H1 (cell line): ENCODE results near the gene ACAD10. TPM values are rescaled to one million over a fixed set of nuclear protein-coding genes. Genes with fewer than 3 reads are reported as not detected.

Experiments used
- CTCF ChIA-PET: fragments of 300-600 bp; sonication (Branson Sonifier 250); formaldehyde crosslinking; loops from one replicate; lab custom pipeline; 2021; ENCODE audit not compliant: partially characterized antibody; lab: Charles Lee
- POLR2A ChIA-PET: fragments of 300-600 bp; sonication (Branson Sonifier 250); formaldehyde crosslinking; loops from one replicate; lab custom pipeline; 2021; ENCODE audit warnings: inconsistent platforms; ENCODE audit not compliant: partially characterized antibody; lab: Charles Lee
- DNase-seq, 2 experiments: peaks; one replicate each; pipeline versions ENCODE4 v3.0.0 to v3.0.0-alpha.2; 2010 to 2022; ENCODE audit warnings: low spot score in 2 of 2, low read depth in 1 of 2, mixed read lengths in 1 of 2
- FAIRE-seq: peaks from 2 replicates; lab custom pipeline; 2011; peaks lifted over from hg19 to GRCh38; lab: Jason Lieb, UNC
- H2AFZ ChIP-seq: 2 replicates; pipeline ENCODE4 v1.8.1; 2012; ENCODE audit warnings: low read length, inconsistent platforms
- H2AK5ac ChIP-seq: 2 replicates; pipeline ENCODE4 v1.6.1; 2013; ENCODE audit warnings: low read depth, low read length
- H2BK120ac ChIP-seq: replicated peaks from 2 replicates; pipeline ENCODE3; 2013; ENCODE audit warnings: low read depth, low read length, inconsistent platforms
- H2BK12ac ChIP-seq: 2 replicates; pipeline ENCODE4 v1.6.1; 2013; ENCODE audit warnings: low read depth, low read length
- H2BK15ac ChIP-seq: 2 replicates; pipeline ENCODE4 v1.6.1; 2013; ENCODE audit warnings: low read length
- H2BK20ac ChIP-seq: 2 replicates; pipeline ENCODE4 v1.6.1; 2013; ENCODE audit warnings: low read length
- H2BK5ac ChIP-seq: 2 replicates; pipeline ENCODE4 v1.6.1; 2013; ENCODE audit warnings: low read depth, low read length
- H3K14ac ChIP-seq: 2 replicates; pipeline ENCODE4 v1.6.1; 2013; ENCODE audit warnings: inconsistent platforms; ENCODE audit not compliant: insufficient read length
- H3K18ac ChIP-seq: 2 replicates; pipeline ENCODE4 v1.6.1; 2013; ENCODE audit warnings: low read length; ENCODE audit errors: extremely low read depth
- H3K23ac ChIP-seq: 2 replicates; pipeline ENCODE4 v1.6.1; 2013; ENCODE audit warnings: inconsistent platforms; ENCODE audit not compliant: insufficient read length
- H3K23me2 ChIP-seq: 2 replicates; pipeline ENCODE4 v1.6.1; 2013; ENCODE audit warnings: low read depth, low read length
- H3K27ac ChIP-seq: 2 replicates; pipeline ENCODE4 v1.6.1; 2011; ENCODE audit warnings: low read depth, low read length, inconsistent platforms
- H3K27me3 ChIP-seq, 4 experiments: replicated peaks in 1 of 4; 1 replicate in 1 of 4; 2 replicates in 3 of 4; pipeline versions ENCODE4 v1.6.1 to v1.8.1; 2011 to 2013; ENCODE audit warnings: low read length in 3 of 4, mild to moderate bottlenecking in 3 of 4, inconsistent platforms in 2 of 4, mixed read lengths in 2 of 4, moderate library complexity in 1 of 4; ENCODE audit not compliant: control insufficient read depth in 3 of 4, insufficient read depth in 3 of 4; ENCODE audit errors: extremely low read depth in 1 of 4
- H3K36me3 ChIP-seq, 4 experiments: 2 replicates each; pipeline versions ENCODE4 v1.6.1 to v1.8.1; 2011 to 2013; ENCODE audit warnings: mild to moderate bottlenecking in 4 of 4, low read length in 3 of 4, moderate library complexity in 2 of 4, control low read depth in 1 of 4, inconsistent platforms in 1 of 4; ENCODE audit not compliant: insufficient read depth in 4 of 4, control insufficient read depth in 2 of 4
- H3K4ac ChIP-seq: replicated peaks from 2 replicates; pipeline ENCODE3; 2013; ENCODE audit warnings: low read length, low read depth, mixed read lengths, inconsistent platforms; ENCODE audit not compliant: insufficient read length
- H3K4me1 ChIP-seq, 4 experiments: replicated peaks in 1 of 4; 1 replicate in 1 of 4; 2 replicates in 3 of 4; pipeline versions ENCODE4 v1.6.1 to v1.8.1; 2011 to 2013; ENCODE audit warnings: low read length in 3 of 4, inconsistent platforms in 2 of 4, mixed read lengths in 1 of 4; ENCODE audit not compliant: insufficient read depth in 4 of 4, control insufficient read depth in 3 of 4
- H3K4me2 ChIP-seq, 2 experiments: 2 replicates each; pipeline versions ENCODE4 v1.6.1 to v1.8.1; 2011 to 2013; ENCODE audit warnings: low read depth in 2 of 2, low read length in 2 of 2, control low read depth in 1 of 2, inconsistent platforms in 1 of 2, mild to moderate bottlenecking in 1 of 2; ENCODE audit not compliant: insufficient read depth in 1 of 2
- H3K4me3 ChIP-seq, 4 experiments: fragments of 200-600, 300-600 bp in 1 of 4; sonication (generic), shearing (Covaris generic), sonication (Bioruptor Twin) in 1 of 4; 2 replicates each; pipeline versions ENCODE4 v1.5.1 to v1.8.1; 2011 to 2016; ENCODE audit warnings: low read length in 4 of 4, low read depth in 3 of 4, control low read depth in 2 of 4, inconsistent platforms in 2 of 4, mild to moderate bottlenecking in 2 of 4, mixed read lengths in 1 of 4, moderate library complexity in 1 of 4; ENCODE audit not compliant: insufficient read depth in 2 of 4; ENCODE audit errors: extremely low read depth in 1 of 4
- H3K56ac ChIP-seq: replicated peaks from 2 replicates; pipeline ENCODE3; 2013; ENCODE audit warnings: low read depth, mild to moderate bottlenecking, mixed read lengths, low read length, inconsistent platforms; ENCODE audit not compliant: insufficient read length
- H3K79me1 ChIP-seq: 2 replicates; pipeline ENCODE4 v1.6.1; 2013; ENCODE audit warnings: low read depth, low read length, control low read depth
- H3K79me2 ChIP-seq, 2 experiments: 2 replicates each; pipeline versions ENCODE4 v1.6.1 to v1.8.1; 2012 to 2013; ENCODE audit warnings: low read length in 2 of 2, mild to moderate bottlenecking in 2 of 2, inconsistent platforms in 1 of 2; ENCODE audit not compliant: insufficient read depth in 2 of 2, control insufficient read depth in 1 of 2
- H3K9ac ChIP-seq, 4 experiments: replicated peaks in 1 of 4; 1 replicate in 1 of 4; 2 replicates in 3 of 4; pipeline versions ENCODE4 v1.6.1 to v1.8.1; 2011 to 2013; ENCODE audit warnings: low read depth in 3 of 4, low read length in 3 of 4, control low read depth in 2 of 4, mild to moderate bottlenecking in 2 of 4, moderate library complexity in 2 of 4, inconsistent platforms in 1 of 4; ENCODE audit errors: extremely low read depth in 1 of 4
- H3K9me3 ChIP-seq, 2 experiments: 2 replicates each; pipeline versions ENCODE4 v1.6.1 to v1.8.1; 2012 to 2013; ENCODE audit warnings: mild to moderate bottlenecking in 2 of 2, moderate library complexity in 2 of 2, control low read depth in 1 of 2, inconsistent platforms in 1 of 2, low read depth in 1 of 2, low read length in 1 of 2, mixed read lengths in 1 of 2; ENCODE audit not compliant: insufficient read depth in 2 of 2
- H4K20me1 ChIP-seq, 2 experiments: replicated peaks in 1 of 2; 2 replicates each; pipeline versions ENCODE3 to v1.8.1; 2011 to 2013; ENCODE audit warnings: inconsistent platforms in 2 of 2, low read length in 2 of 2, mild to moderate bottlenecking in 1 of 2; ENCODE audit not compliant: insufficient read depth in 2 of 2, control insufficient read depth in 1 of 2
- H4K5ac ChIP-seq: 2 replicates; pipeline ENCODE4 v1.6.1; 2013; ENCODE audit warnings: low read length, low read depth, mixed read lengths, inconsistent platforms; ENCODE audit not compliant: insufficient read length
- H4K8ac ChIP-seq: 2 replicates; pipeline ENCODE4 v1.8.0; 2013; ENCODE audit warnings: mild to moderate bottlenecking, moderate library complexity, low read length, inconsistent platforms; ENCODE audit not compliant: insufficient read depth; ENCODE audit errors: extremely low read depth
- H4K91ac ChIP-seq: replicated peaks from 2 replicates; pipeline ENCODE3; 2013; ENCODE audit warnings: low read length, mixed read lengths, inconsistent platforms; ENCODE audit not compliant: insufficient read length
- CHD1 ChIP-seq: IDR thresholded peaks from 2 replicates; pipeline ENCODE4 v1.6.1; 2012; ENCODE audit warnings: low read depth, low read length, improper control_type of control experiment
- EZH2 ChIP-seq: fragments of 200-600 bp; sonication (generic); IDR thresholded peaks from 2 replicates; pipeline ENCODE4 v1.7.1; 2012; ENCODE audit warnings: low read depth, mild to moderate bottlenecking, moderate library complexity, low read length, inconsistent platforms; ENCODE audit not compliant: severe bottlenecking
- KDM4A ChIP-seq: IDR thresholded peaks from one replicate; pipeline ENCODE4 v1.7.1; 2012; ENCODE audit warnings: low read depth, mild to moderate bottlenecking, moderate library complexity, low read length, inconsistent platforms; ENCODE audit not compliant: severe bottlenecking
- PHF8 ChIP-seq: fragments of 200-600 bp; sonication (generic); conservative IDR thresholded peaks from 2 replicates; pipeline ENCODE4 v1.7.1; 2012; ENCODE audit warnings: low read depth, mild to moderate bottlenecking, inconsistent platforms, low read length, moderate library complexity
- SP1 ChIP-seq: IDR thresholded peaks from 2 replicates; pipeline ENCODE4 v1.6.1; 2011; ENCODE audit warnings: low read depth, low read length
- WGBS, 2 experiments: shearing (Covaris generic) in 1 of 2; methylation state at CpG; one replicate each; pipeline versions ENCODE4 v1.1.6 to v1.1.7; 2013 to 2015; ENCODE audit warnings: low lambda C conversion rate in 2 of 2, mixed read lengths in 2 of 2, inconsistent platforms in 1 of 2, low coverage in 1 of 2, missing lambda C conversion rate in 1 of 2; ENCODE audit not compliant: insufficient replicate concordance in 2 of 2, insufficient coverage in 1 of 2, insufficient read length in 1 of 2; ENCODE audit errors: extremely low coverage in 1 of 2, missing lambda C conversion rate in 1 of 2; 5-methylcytosine and 5-hydroxymethylcytosine counted together
- polyA plus RNA-seq, 7 experiments: library from polyadenylated mRNA; depleted of rRNA in 3 of 7; stranded (reverse) in 5 of 7; unstranded in 2 of 7; fragments of >200 nt in 5 of 7; fragments of 200-250 nt in 2 of 7; gene quantifications; 1 replicate in 5 of 7; 2 replicates in 1 of 7; 4 replicates in 1 of 7; pipeline versions ENCODE4 v1.2.1 to v1.2.3, GENCODE V29; 2011 to 2013; ENCODE audit warnings: missing spikeins in 2 of 7, mixed read lengths in 2 of 7
- total RNA-seq: library from RNA; stranded (reverse); fragmentation: NEBNext Ultra II Directional; extraction: Animal tissue kit (Norgen Biotek cat#: 25700); gene quantifications from 2 replicates; pipeline ENCODE4 v1.2.1, GENCODE V29; 2021

ACAD10 gene
- total and polyA plus RNA-seq, 2 of the 8 experiments (the other 6 are each of a cell fraction or from before 2014, with no cell fraction given): 17.3 to 23.3 TPM

DNA sequence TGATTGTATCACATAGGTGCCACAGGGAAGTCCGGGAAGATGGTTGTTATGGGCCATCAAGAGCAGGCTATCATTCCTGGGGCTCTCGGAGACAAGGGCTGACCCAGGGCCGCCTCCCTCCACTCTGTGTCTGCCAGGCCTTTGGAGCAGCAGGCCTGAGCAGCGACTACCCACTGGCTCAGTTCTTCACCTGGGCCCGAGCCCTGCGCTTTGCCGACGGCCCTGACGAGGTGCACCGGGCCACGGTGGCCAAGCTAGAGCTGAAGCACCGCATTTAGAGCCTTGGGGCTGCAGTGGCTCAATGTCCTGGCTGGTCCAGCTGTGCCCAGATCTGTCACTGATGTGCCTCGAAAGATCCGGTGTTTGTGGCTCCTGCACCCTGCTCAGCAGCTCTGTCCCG is 70.3 kb downstream of the ACAD10 start:
- no peak overlapping the region for H4K8ac ChIP-seq
- TF ChIP-seq SP1 (no peak), KDM4A (no peak), EZH2 (no peak), PHF8 (no peak), CHD1 (no peak)
- no peak overlapping the region for H3K4me2 ChIP-seq
- WGBS, 2 experiments: 91% methylated on average over 14 of the region's 15 CpGs; no CpG with 5 or more reads in 1 of the 2 experiments
- POLR2A ChIA-PET: interaction anchor here (1.1 to 4.5 kb wide), 3 partner anchors 11 to 57 kb away, joined by 4 to 18 read pairs (median 8); partner anchors contain the start of gene ALDH2
- no peak overlapping the region for H4K5ac ChIP-seq
- H3K14ac ChIP-seq: no peak overlapping the region
- no peak overlapping the region for H2AK5ac ChIP-seq
- H3K9me3 ChIP-seq: no peaks in the 10 kb centered on the region
- no peak overlapping the region for H3K56ac ChIP-seq
- no peak overlapping the region for H3K27ac ChIP-seq
- H2BK120ac ChIP-seq: no peak overlapping the region
- H2BK5ac ChIP-seq: no peak overlapping the region
- DNase-seq: no peak
- no peak overlapping the region for H3K18ac ChIP-seq
- no peak overlapping the region for H4K91ac ChIP-seq
- H3K23me2 ChIP-seq: no peaks in the 10 kb centered on the region
- H3K23ac ChIP-seq: no peak overlapping the region
- H3K4ac ChIP-seq: no peak overlapping the region
- H4K20me1 ChIP-seq: peaks cover 0 to 4% of the 10 kb centered on the region in 2 experiments
- no peak overlapping the region for H3K9ac ChIP-seq
- no peaks in the 10 kb centered on the region for H3K79me2 ChIP-seq
- no peaks in the 10 kb centered on the region for H3K79me1 ChIP-seq
- H3K4me1 ChIP-seq: peaks cover 0 to 10% (median 4%) of the 10 kb centered on the region in 4 experiments; a peak in 2 of 7 replicates
- H2BK15ac ChIP-seq: no peak overlapping the region
- no peak overlapping the region for H3K4me3 ChIP-seq
- CTCF ChIA-PET: interaction anchor here (0.5 to 9.1 kb wide), 7 partner anchors 11 to 371 kb away, joined by 3 to 165 read pairs (median 4); no protein-coding TSS in a partner anchor
- no peak overlapping the region for H2BK20ac ChIP-seq
- H2AFZ ChIP-seq: no peak overlapping the region
- H2BK12ac ChIP-seq: no peak overlapping the region
- no peaks in the 10 kb centered on the region for H3K36me3 ChIP-seq
- H3K27me3 ChIP-seq: no peaks in the 10 kb centered on the region
- no peak for FAIRE-seq
